ENCODE measurements around the gene UQCC3. TPM values are rescaled to one million over a fixed set of nuclear protein-coding genes. Genes with fewer than 3 reads are reported as not detected.

UQCC3 gene
- total and polyA plus RNA-seq, 2 donors from 2014 or later, result 7.6 to 24.8 TPM

- Histone ChIP-seq H3K4me3 (ENCODE audit: low read length in 3 of 3) (peak overlapping the region; percentile 93 to 98 (median 96)), H3K4me1 (ENCODE audit: control insufficient read depth in 2 of 3, insufficient read depth in 2 of 3, low read depth in 1 of 3, low read length in 3 of 3) (peaks cover 0 to 30% (median 29%) of the 10 kb centered on the region in 3 donors), H3K9ac (ENCODE audit: low read length in 3 of 3) (peak overlapping the region; percentile 84 to 97 (median 93)), H3K27me3 (ENCODE audit: control insufficient read depth, insufficient read depth, low read length) (no peaks in the 10 kb centered on the region), H3K27ac (ENCODE audit: low read depth in 2 of 2, low read length in 2 of 2) (peak overlapping the region; percentile 93 to 94), H3K36me3 (ENCODE audit: control insufficient read depth in 2 of 3, insufficient read depth in 3 of 3, low read length in 3 of 3) (peaks cover 2 to 13% (median 3%) of the 10 kb centered on the region in 3 donors), H3K9me3 (ENCODE audit: control insufficient read depth in 2 of 3, insufficient read depth in 1 of 3, low read length in 3 of 3) (no peaks in the 10 kb centered on the region)
- DNase-seq (peak; percentile 96 to 99 (median 98)), FAIRE-seq (no peak)
- intact Hi-C loops (cut with DNase I), result no loop called here
- no peak for TF ChIP-seq CTCF (IDR thresholded peaks at IDR 0.05; ENCODE audit: borderline replicate concordance, extremely low read depth, insufficient read depth)
Measured at GRCh38 chr11:62705880-62706849, 34.7 kb downstream of the UQCC3 start.

- peak overlapping the region; percentile 93 to 94 for H3K27ac ChIP-seq (ENCODE audit: low read depth in 2 of 2, low read length in 2 of 2)
- H3K27me3 ChIP-seq (ENCODE audit: control insufficient read depth, insufficient read depth, low read length), result no peaks in the 10 kb centered on the region
- no peaks in the 10 kb centered on the region for H3K9me3 ChIP-seq (ENCODE audit: control insufficient read depth in 2 of 3, insufficient read depth in 1 of 3, low read length in 3 of 3)
- peaks cover 0 to 30% (median 29%) of the 10 kb centered on the region in 3 donors for H3K4me1 ChIP-seq (ENCODE audit: control insufficient read depth in 2 of 3, insufficient read depth in 2 of 3, low read depth in 1 of 3, low read length in 3 of 3)
- no peak for TF ChIP-seq CTCF (IDR thresholded peaks at IDR 0.05; ENCODE audit: borderline replicate concordance, extremely low read depth, insufficient read depth)
- no peak for FAIRE-seq
- H3K36me3 ChIP-seq (ENCODE audit: control insufficient read depth in 2 of 3, insufficient read depth in 3 of 3, low read length in 3 of 3), result peaks cover 0 to 11% (median 2%) of the 10 kb centered on the region in 3 donors
- DNase-seq, result peak in 1 of 5 donors; percentile 68
- intact Hi-C loops (cut with DNase I), result no loop called here
- H3K9ac ChIP-seq (ENCODE audit: low read length in 3 of 3), result peak overlapping the region in 2 of 3 donors; percentile 79 to 89
- peak overlapping the region; percentile 50 to 83 (median 67) for H3K4me3 ChIP-seq (ENCODE audit: low read length in 3 of 3)
Measured at GRCh38 chr11:62706850-62707247, 35.4 kb downstream of the UQCC3 start.

- intact Hi-C loops (cut with DNase I), result no loop called here
- H3K27me3 ChIP-seq (ENCODE audit: control insufficient read depth, insufficient read depth, low read length), result no peaks in the 10 kb centered on the region
- H3K9ac ChIP-seq (ENCODE audit: low read length in 3 of 3), result peak within 1 kb of the TSS in 2 of 3 donors; percentile 79 to 98
- H3K4me1 ChIP-seq (ENCODE audit: control insufficient read depth in 2 of 3, insufficient read depth in 2 of 3, low read depth in 1 of 3, low read length in 3 of 3), result peaks cover 0 to 30% (median 29%) of the 10 kb centered on the region in 3 donors
- no peak for TF ChIP-seq CTCF (IDR thresholded peaks at IDR 0.05; ENCODE audit: borderline replicate concordance, extremely low read depth, insufficient read depth)
- no peak for FAIRE-seq
- peak in 4 of 5 donors; percentile 95 to 97 (median 95) for DNase-seq
- no peaks in the 10 kb centered on the region for H3K9me3 ChIP-seq (ENCODE audit: control insufficient read depth in 2 of 3, insufficient read depth in 1 of 3, low read length in 3 of 3)
- H3K36me3 ChIP-seq (ENCODE audit: control insufficient read depth in 2 of 3, insufficient read depth in 3 of 3, low read length in 3 of 3), result peaks cover 0 to 9% (median 2%) of the 10 kb centered on the region in 3 donors
- peak within 1 kb of the TSS; percentile 93 to 94 for H3K27ac ChIP-seq (ENCODE audit: low read depth in 2 of 2, low read length in 2 of 2)
- H3K4me3 ChIP-seq (ENCODE audit: low read length in 3 of 3), result peak within 1 kb of the TSS; percentile 87 to 91 (median 88)
Measured at GRCh38 chr11:62707277-62707861, 35.9 kb downstream of the UQCC3 start, which contains the start of the genes BSCL2 and GNG3. Gene BSCL2, minus strand, starts transcription at chr11:62707424. Its CDS starts 229 bp downstream, at chr11:62707195. Gene GNG3, plus strand, starts transcription at chr11:62707676. Its CDS starts 620 bp downstream, at chr11:62708296.

Data from kidney (tissue), 14 donors.